Hepatic stellate cell (primary cell): ENCODE results near the gene C2CD2.
"Not testable (repeated sequence)": the region's sequence is repeated elsewhere in the genome, so short reads cannot be mapped to it uniquely, and the experiment has no call there.

Experiments
- DNase-seq: peaks from one replicate; pipeline ENCODE4 v3.0.0; 2011; ENCODE audit warnings: low spot score

C2CD2 gene

GRCh38 chr21:41974752-41975053 lies 20.9 kb upstream of the C2CD2 start:
- DNase-seq = no peak

GRCh38 chr21:41973861-41974751 lies 20.3 kb upstream of the C2CD2 start:
- DNase-seq = no peak

DNA sequence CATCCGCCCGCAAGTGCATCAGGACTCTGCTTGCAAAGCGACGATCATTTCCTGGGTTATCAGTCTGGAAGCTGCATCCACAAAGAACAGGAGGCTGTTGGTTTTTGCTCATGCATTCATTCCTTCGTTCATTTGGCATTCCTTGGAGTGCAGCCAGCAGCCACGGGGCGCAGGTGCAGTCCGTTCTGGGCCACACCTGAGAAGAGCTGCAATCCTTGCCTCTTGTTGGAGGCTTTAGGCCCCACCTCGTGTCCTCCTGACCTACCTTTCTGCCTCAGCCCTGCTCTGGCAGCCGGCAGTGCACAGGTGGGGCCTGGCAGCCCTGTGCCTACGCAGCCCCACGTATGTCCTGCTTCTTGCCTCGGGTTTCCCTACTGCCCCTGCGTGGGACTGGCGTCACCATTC lies 19.6 kb upstream of the C2CD2 start:
- DNase-seq = no peak

GRCh38 chr21:41972511-41973205 lies 18.8 kb upstream of the C2CD2 start:
- DNase-seq = no peak

DNA sequence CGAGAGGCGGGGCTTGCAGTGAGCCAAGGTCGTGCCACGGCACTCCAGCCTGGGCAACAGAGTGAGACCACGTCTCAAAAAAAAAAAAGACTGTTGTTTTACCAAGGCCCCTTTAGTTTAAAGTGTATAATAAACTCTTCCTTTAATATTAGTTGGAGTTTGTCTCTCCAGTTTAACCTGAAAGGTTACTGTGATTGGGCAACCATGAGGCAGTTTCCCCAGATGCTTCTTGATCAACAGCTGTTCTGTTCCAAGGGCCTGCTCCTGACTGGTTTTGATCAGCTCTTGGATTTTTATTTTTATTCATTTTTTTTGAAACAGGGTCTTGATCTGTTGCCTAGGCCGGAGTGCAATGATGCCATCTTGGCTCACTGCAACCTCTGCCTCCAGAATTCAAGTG lies 18.1 kb upstream of the C2CD2 start:
- DNase-seq = no peak

GRCh38 chr21:41970751-41971653 lies 17.2 kb upstream of the C2CD2 start:
- no peak for DNase-seq

- no peak for DNase-seq
Measured at GRCh38 chr21:41970106-41970391, 16.2 kb upstream of the C2CD2 start.

- DNase-seq = no peak
Measured at GRCh38 chr21:41967708-41968107, 13.9 kb upstream of the C2CD2 start.

- DNase-seq = no peak
Measured at GRCh38 chr21:41966872-41967621, 13.2 kb upstream of the C2CD2 start.

- DNase-seq = no peak
Measured at GRCh38 chr21:41966041-41966833, 12.4 kb upstream of the C2CD2 start.

- DNase-seq = no peak
Measured at GRCh38 chr21:41965461-41966013, 11.7 kb upstream of the C2CD2 start.

DNA sequence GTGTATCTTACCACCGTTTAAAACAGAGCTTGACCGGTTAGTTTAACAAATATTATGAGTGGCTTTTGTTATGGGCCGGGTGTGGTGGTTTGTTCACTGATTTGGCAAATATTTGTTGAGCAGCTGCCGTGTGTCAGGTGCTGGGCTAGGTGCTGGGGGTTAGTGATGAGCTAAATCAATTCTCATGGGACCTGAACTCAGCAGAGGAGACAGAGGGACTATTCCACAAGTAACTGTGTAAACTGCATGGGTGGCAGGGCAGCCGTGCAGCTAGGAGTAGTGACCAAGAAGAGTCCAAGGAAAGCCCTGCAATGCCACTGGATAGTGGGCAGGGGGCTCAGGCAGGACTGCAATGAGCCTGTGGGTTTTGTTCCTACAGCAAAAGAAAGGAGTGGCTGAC lies 11.2 kb upstream of the C2CD2 start:
- DNase-seq = no peak

GRCh38 chr21:41964171-41964570 lies 10.4 kb upstream of the C2CD2 start:
- DNase-seq = no peak

DNA sequence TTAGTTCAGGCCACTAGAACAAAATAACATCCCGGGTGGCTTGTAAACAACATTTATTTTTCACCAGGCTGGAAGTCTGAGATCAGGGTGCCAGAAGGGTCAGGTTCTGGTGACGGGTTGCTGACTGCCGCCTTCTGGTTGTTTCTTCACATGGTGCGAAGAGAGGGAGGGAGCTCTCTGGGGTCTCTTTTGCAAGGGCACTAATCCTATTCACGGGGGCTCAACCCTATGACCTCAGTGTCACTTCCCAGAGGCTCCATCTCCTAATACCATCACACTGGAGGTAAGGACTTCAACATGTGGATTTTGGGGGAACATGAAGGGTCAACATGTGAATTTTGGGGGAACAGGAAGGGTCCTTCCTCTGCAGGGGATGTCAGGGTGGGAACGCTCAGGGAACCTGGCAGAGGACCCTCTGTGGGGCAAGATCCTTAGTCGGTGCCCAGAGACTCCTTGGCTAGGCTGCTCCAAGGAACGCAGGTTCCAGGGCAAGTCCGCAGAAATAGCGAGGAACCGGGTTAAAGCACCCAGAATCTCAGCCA lies 8.7 kb upstream of the C2CD2 start:
- no peak for DNase-seq

- no peak for DNase-seq
Measured at GRCh38 chr21:41961753-41962152, 7.9 kb upstream of the C2CD2 start.

GRCh38 chr21:41961282-41961701 lies 7.5 kb upstream of the C2CD2 start:
- DNase-seq = no peak

GRCh38 chr21:41960386-41960785 lies 6.6 kb upstream of the C2CD2 start:
- DNase-seq = no peak

GRCh38 chr21:41959697-41960096 lies 5.9 kb upstream of the C2CD2 start:
- not testable (repeated sequence) for DNase-seq

GRCh38 chr21:41958886-41959563 lies 5.2 kb upstream of the C2CD2 start:
- no peak for DNase-seq
